IPS-15b (cell line): ENCODE measurements around the gene ERAP2.
"Not testable (repeated sequence)": the region's sequence is repeated elsewhere in the genome, so short reads cannot be mapped to it uniquely, and the experiment has no call there.

Source experiments
- H3K27me3 ChIP-seq: one replicate; pipeline ENCODE4 v1.6.1; 2013; ENCODE audit warnings: low read length; ENCODE audit not compliant: control insufficient read depth, insufficient read depth
- H3K36me3 ChIP-seq: one replicate; pipeline ENCODE4 v1.6.1; 2013; ENCODE audit warnings: low read length; ENCODE audit not compliant: control insufficient read depth, insufficient read depth
- H3K4me1 ChIP-seq: one replicate; pipeline ENCODE4 v1.6.1; 2013; ENCODE audit warnings: mild to moderate bottlenecking, low read length; ENCODE audit not compliant: control insufficient read depth, insufficient read depth
- H3K4me3 ChIP-seq: one replicate; pipeline ENCODE4 v1.5.1; 2013; ENCODE audit warnings: low read depth, low read length
- H3K9ac ChIP-seq: one replicate; pipeline ENCODE4 v1.6.1; 2013; ENCODE audit warnings: low read depth, mild to moderate bottlenecking, low read length
- H3K9me3 ChIP-seq: one replicate; pipeline ENCODE4 v1.6.1; 2013; ENCODE audit warnings: mild to moderate bottlenecking, low read length; ENCODE audit not compliant: control insufficient read depth, insufficient read depth

The ERAP2 gene, protein sequence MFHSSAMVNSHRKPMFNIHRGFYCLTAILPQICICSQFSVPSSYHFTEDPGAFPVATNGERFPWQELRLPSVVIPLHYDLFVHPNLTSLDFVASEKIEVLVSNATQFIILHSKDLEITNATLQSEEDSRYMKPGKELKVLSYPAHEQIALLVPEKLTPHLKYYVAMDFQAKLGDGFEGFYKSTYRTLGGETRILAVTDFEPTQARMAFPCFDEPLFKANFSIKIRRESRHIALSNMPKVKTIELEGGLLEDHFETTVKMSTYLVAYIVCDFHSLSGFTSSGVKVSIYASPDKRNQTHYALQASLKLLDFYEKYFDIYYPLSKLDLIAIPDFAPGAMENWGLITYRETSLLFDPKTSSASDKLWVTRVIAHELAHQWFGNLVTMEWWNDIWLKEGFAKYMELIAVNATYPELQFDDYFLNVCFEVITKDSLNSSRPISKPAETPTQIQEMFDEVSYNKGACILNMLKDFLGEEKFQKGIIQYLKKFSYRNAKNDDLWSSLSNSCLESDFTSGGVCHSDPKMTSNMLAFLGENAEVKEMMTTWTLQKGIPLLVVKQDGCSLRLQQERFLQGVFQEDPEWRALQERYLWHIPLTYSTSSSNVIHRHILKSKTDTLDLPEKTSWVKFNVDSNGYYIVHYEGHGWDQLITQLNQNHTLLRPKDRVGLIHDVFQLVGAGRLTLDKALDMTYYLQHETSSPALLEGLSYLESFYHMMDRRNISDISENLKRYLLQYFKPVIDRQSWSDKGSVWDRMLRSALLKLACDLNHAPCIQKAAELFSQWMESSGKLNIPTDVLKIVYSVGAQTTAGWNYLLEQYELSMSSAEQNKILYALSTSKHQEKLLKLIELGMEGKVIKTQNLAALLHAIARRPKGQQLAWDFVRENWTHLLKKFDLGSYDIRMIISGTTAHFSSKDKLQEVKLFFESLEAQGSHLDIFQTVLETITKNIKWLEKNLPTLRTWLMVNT

GRCh38 chr5:96876292-96876850 lies at the start of gene ERAP2:
Gene ERAP2 (plus strand): TSS chr5:96876500. CDS start chr5:96879686, 3,186 bp downstream.
- no peak within 1 kb of the TSS for H3K9ac ChIP-seq
- H3K36me3 ChIP-seq: no peaks in the 10 kb centered on the region
- H3K9me3 ChIP-seq: no peaks in the 10 kb centered on the region
- no peaks in the 10 kb centered on the region for H3K4me1 ChIP-seq
- H3K27me3 ChIP-seq: no peaks in the 10 kb centered on the region
- H3K4me3 ChIP-seq: no peak within 1 kb of the TSS

GRCh38 chr5:96829297-96829696 lies 47.0 kb upstream of the ERAP2 start:
- Histone ChIP-seq H3K27me3 (peaks cover 1% of the 10 kb centered on the region), H3K4me3 (no peak overlapping the region), H3K9ac (no peak overlapping the region)

GRCh38 chr5:96834016-96834415 lies 42.3 kb upstream of the ERAP2 start:
- Histone ChIP-seq H3K9me3 (no peaks in the 10 kb centered on the region), H3K27me3 (no peaks in the 10 kb centered on the region), H3K9ac (no peak overlapping the region), H3K36me3 (no peaks in the 10 kb centered on the region), H3K4me1 (no peaks in the 10 kb centered on the region), H3K4me3 (no peak overlapping the region)

More at GRCh38 chr5:96829297-96829696, 47.0 kb upstream of the ERAP2 start:
- H3K4me1 ChIP-seq: no peaks in the 10 kb centered on the region
- H3K9me3 ChIP-seq: no peaks in the 10 kb centered on the region
- H3K36me3 ChIP-seq: no peaks in the 10 kb centered on the region

GRCh38 chr5:96835791-96836191 lies 40.5 kb upstream of the ERAP2 start:
- no peaks in the 10 kb centered on the region for H3K4me1 ChIP-seq
- no peaks in the 10 kb centered on the region for H3K9me3 ChIP-seq
- no peaks in the 10 kb centered on the region for H3K36me3 ChIP-seq
- H3K27me3 ChIP-seq: no peaks in the 10 kb centered on the region
- H3K4me3 ChIP-seq: no peak overlapping the region
- H3K9ac ChIP-seq: no peak overlapping the region

DNA sequence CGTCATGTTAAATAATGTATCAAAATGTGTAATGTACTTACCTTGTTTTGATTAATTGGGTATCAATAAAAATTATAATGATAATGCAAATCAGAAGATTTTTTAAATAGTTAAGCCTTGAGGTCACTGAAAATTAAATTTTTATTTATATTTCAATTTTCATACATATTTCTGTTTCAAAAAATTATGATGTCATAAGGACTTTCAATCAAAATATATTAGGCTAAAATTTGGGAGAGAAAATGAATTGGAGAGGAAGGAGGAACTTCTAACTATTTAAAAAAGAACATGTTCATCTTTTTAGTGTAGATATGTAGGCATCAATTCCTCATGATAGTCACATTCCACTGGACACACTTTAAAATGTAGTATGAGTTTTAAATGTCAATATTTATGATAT lies 39.5 kb upstream of the ERAP2 start:
- no peaks in the 10 kb centered on the region for H3K9me3 ChIP-seq
- no peaks in the 10 kb centered on the region for H3K4me1 ChIP-seq
- no peak overlapping the region for H3K4me3 ChIP-seq
- no peak overlapping the region for H3K9ac ChIP-seq
- no peaks in the 10 kb centered on the region for H3K27me3 ChIP-seq
- H3K36me3 ChIP-seq: no peaks in the 10 kb centered on the region

GRCh38 chr5:96837303-96837702 lies 39.0 kb upstream of the ERAP2 start:
- no peaks in the 10 kb centered on the region for H3K9me3 ChIP-seq
- H3K4me3 ChIP-seq: no peak overlapping the region
- no peaks in the 10 kb centered on the region for H3K4me1 ChIP-seq
- H3K36me3 ChIP-seq: no peaks in the 10 kb centered on the region
- H3K27me3 ChIP-seq: no peaks in the 10 kb centered on the region
- H3K9ac ChIP-seq: no peak overlapping the region

GRCh38 chr5:96838201-96839070 lies 37.9 kb upstream of the ERAP2 start:
- Histone ChIP-seq H3K36me3 (no peaks in the 10 kb centered on the region), H3K9ac (no peak overlapping the region), H3K4me3 (no peak overlapping the region), H3K9me3 (no peaks in the 10 kb centered on the region), H3K4me1 (no peaks in the 10 kb centered on the region), H3K27me3 (no peaks in the 10 kb centered on the region)

- Histone ChIP-seq H3K9ac (no peak overlapping the region), H3K4me1 (no peaks in the 10 kb centered on the region), H3K36me3 (no peaks in the 10 kb centered on the region), H3K4me3 (no peak overlapping the region), H3K9me3 (no peaks in the 10 kb centered on the region), H3K27me3 (no peaks in the 10 kb centered on the region)
Measured at GRCh38 chr5:96839071-96839592, 37.2 kb upstream of the ERAP2 start.

DNA sequence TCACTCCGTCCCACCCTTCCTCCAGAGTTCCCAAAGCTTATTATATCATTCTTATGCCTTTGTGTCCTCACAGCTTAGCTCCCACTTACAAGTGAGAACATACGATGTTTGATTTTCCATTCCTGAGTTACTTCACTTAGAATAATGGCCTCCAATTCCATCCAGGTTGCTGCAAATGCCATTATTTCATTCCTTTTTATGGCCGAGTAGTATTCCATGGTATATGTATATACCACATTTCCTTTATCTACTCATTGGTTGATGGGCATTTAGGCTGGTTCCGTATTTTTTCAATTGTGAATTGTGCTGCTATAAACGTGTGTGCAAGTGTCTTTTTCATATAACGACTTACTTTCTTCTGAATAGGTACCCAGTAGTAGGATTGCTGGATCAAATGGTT lies 34.4 kb upstream of the ERAP2 start:
- H3K9ac ChIP-seq, H3K27me3 ChIP-seq, H3K36me3 ChIP-seq, H3K4me3 ChIP-seq, H3K9me3 ChIP-seq, H3K4me1 ChIP-seq: not testable (repeated sequence)

DNA sequence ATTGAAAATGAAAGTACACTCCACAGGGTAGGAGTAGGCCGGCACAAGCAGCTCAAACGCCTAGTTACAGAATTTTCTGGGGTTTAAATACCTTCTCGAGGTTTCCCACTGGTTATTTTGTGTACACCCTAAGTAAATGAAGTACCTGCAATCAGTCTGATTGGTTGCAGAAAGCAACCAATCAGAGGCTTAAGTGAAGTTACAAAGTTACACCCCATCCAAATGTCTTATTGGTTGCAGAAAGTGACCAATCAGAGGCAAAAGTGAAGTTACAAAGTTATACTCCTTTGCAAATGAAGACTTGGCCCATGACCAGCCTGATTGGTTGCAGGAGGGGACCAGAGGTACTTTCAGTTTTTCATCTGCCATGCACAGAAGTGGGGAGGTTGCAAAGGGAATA lies 33.2 kb upstream of the ERAP2 start:
- H3K4me3 ChIP-seq: no peak overlapping the region
- no peaks in the 10 kb centered on the region for H3K4me1 ChIP-seq
- no peaks in the 10 kb centered on the region for H3K36me3 ChIP-seq
- H3K27me3 ChIP-seq: no peaks in the 10 kb centered on the region
- H3K9me3 ChIP-seq: no peaks in the 10 kb centered on the region
- no peak overlapping the region for H3K9ac ChIP-seq

- Histone ChIP-seq H3K4me1 (no peaks in the 10 kb centered on the region), H3K4me3 (no peak overlapping the region), H3K9ac (no peak overlapping the region), H3K9me3 (no peaks in the 10 kb centered on the region), H3K36me3 (no peaks in the 10 kb centered on the region), H3K27me3 (no peaks in the 10 kb centered on the region)
Measured at GRCh38 chr5:96844481-96844990, 31.8 kb upstream of the ERAP2 start.
